A549 (cell line): Measurements from ENCODE around the gene USP13.

Experiments
- CHD2 ChIP-seq: fragments of 150-350 bp; IDR thresholded peaks from 2 replicates; pipeline ENCODE4 v1.6.1; 2014; ENCODE audit warnings: low read length; ENCODE audit not compliant: partially characterized antibody
- GATA3 ChIP-seq: IDR thresholded peaks from 2 replicates; pipeline ENCODE4 v1.6.1; 2012; ENCODE audit warnings: borderline replicate concordance

GRCh38 chr3:179768080-179768479 lies 115.2 kb downstream of the USP13 start:
- no peak for TF ChIP-seq GATA3
- TF ChIP-seq CHD2, result no peak
